ENCODE results near the gene PTPRN. TPM values are rescaled to one million over a fixed set of nuclear protein-coding genes. Genes with fewer than 3 reads are reported as not detected.

The PTPRN gene
- polyA plus RNA-seq, 1 donor from 2014 or later: 66.4 TPM

GRCh38 chr2:219353129-219353528 lies 43.9 kb upstream of the PTPRN start:
- H3F3A ChIP-seq (ENCODE audit: insufficient read depth, low read length, poor library complexity, severe bottlenecking): no peaks in the 10 kb centered on the region

GRCh38 chr2:219352448-219353023 lies 43.3 kb upstream of the PTPRN start:
- Histone ChIP-seq H3K36me3 (ENCODE audit: insufficient read depth, low read length) (no peaks in the 10 kb centered on the region), H3K27ac (ENCODE audit: low read length) (no peak overlapping the region), H3K4me3 (ENCODE audit: low read length) (no peak overlapping the region), H3F3A (ENCODE audit: insufficient read depth, low read length, poor library complexity, severe bottlenecking) (no peaks in the 10 kb centered on the region), H3K79me2 (replicated peaks; ENCODE audit: insufficient read depth, low read length) (no peaks in the 10 kb centered on the region), H3K9me2 (ENCODE audit: insufficient read depth, low read length) (no peaks in the 10 kb centered on the region), H3K9me3 (ENCODE audit: low read length) (no peaks in the 10 kb centered on the region), H3K27me3 (ENCODE audit: insufficient read depth, low read depth, low read length) (peaks cover 14% of the 10 kb centered on the region), H3K4me2 (ENCODE audit: low read length) (no peak overlapping the region), H2AFZ (ENCODE audit: low read depth, low read length) (no peak overlapping the region), H3K9ac (ENCODE audit: low read length) (no peak overlapping the region), H4K20me1 (ENCODE audit: insufficient read depth) (no peaks in the 10 kb centered on the region)
- TF ChIP-seq EP300 (conservative IDR thresholded peaks at IDR 0.05; ENCODE audit: poor library complexity, severe bottlenecking) (no peak), SMC3 (conservative IDR thresholded peaks at IDR 0.05; ENCODE audit: poor library complexity) (peak; percentile 94), RAD21 (conservative IDR thresholded peaks at IDR 0.05) (peak; percentile 89)
- TF ChIP-seq, protein P1, sequence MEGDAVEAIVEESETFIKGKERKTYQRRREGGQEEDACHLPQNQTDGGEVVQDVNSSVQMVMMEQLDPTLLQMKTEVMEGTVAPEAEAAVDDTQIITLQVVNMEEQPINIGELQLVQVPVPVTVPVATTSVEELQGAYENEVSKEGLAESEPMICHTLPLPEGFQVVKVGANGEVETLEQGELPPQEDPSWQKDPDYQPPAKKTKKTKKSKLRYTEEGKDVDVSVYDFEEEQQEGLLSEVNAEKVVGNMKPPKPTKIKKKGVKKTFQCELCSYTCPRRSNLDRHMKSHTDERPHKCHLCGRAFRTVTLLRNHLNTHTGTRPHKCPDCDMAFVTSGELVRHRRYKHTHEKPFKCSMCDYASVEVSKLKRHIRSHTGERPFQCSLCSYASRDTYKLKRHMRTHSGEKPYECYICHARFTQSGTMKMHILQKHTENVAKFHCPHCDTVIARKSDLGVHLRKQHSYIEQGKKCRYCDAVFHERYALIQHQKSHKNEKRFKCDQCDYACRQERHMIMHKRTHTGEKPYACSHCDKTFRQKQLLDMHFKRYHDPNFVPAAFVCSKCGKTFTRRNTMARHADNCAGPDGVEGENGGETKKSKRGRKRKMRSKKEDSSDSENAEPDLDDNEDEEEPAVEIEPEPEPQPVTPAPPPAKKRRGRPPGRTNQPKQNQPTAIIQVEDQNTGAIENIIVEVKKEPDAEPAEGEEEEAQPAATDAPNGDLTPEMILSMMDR (IDR thresholded peaks at IDR 0.05; ENCODE audit: poor library complexity, severe bottlenecking): peak; percentile 87

More at GRCh38 chr2:219353129-219353528, 43.9 kb upstream of the PTPRN start:
- no peak overlapping the region for H2AFZ ChIP-seq (ENCODE audit: low read depth, low read length)
- H3K4me3 ChIP-seq (ENCODE audit: low read length): no peak overlapping the region
- H3K9me2 ChIP-seq (ENCODE audit: insufficient read depth, low read length): no peaks in the 10 kb centered on the region
- H3K27me3 ChIP-seq (ENCODE audit: insufficient read depth, low read depth, low read length): peaks cover 20% of the 10 kb centered on the region
- TF ChIP-seq TAF1 (IDR thresholded peaks at IDR 0.05; ENCODE audit: low read depth): no peak
- TF ChIP-seq, protein P1 (IDR thresholded peaks at IDR 0.05; ENCODE audit: poor library complexity, severe bottlenecking): no peak
- no peak for TF ChIP-seq EZH2 (IDR thresholded peaks at IDR 0.05; ENCODE audit: borderline replicate concordance, insufficient read depth, low read length, poor library complexity, severe bottlenecking)
- TF ChIP-seq SMC3 (conservative IDR thresholded peaks at IDR 0.05; ENCODE audit: poor library complexity): no peak
- no peak for TF ChIP-seq REST (IDR thresholded peaks at IDR 0.05; ENCODE audit: borderline replicate concordance)
- no peak for TF ChIP-seq POLR2AphosphoS5 (IDR thresholded peaks at IDR 0.05)
- TF ChIP-seq MXI1 (conservative IDR thresholded peaks at IDR 0.05; ENCODE audit: poor library complexity, severe bottlenecking): no peak
- no peak for TF ChIP-seq RAD21 (conservative IDR thresholded peaks at IDR 0.05)
- no peak for TF ChIP-seq EP300 (conservative IDR thresholded peaks at IDR 0.05; ENCODE audit: poor library complexity, severe bottlenecking)
- H4K20me1 ChIP-seq (ENCODE audit: insufficient read depth): no peaks in the 10 kb centered on the region
- H3K79me2 ChIP-seq (replicated peaks; ENCODE audit: insufficient read depth, low read length): no peaks in the 10 kb centered on the region
- no peak overlapping the region for H3K4me2 ChIP-seq (ENCODE audit: low read length)
- no peaks in the 10 kb centered on the region for H3K36me3 ChIP-seq (ENCODE audit: insufficient read depth, low read length)
- H3K27ac ChIP-seq (ENCODE audit: low read length): no peak overlapping the region
- no peak overlapping the region for H3K9ac ChIP-seq (ENCODE audit: low read length)
- no peaks in the 10 kb centered on the region for H3K9me3 ChIP-seq (ENCODE audit: low read length)
